ENCODE data around the gene PLXNB3. TPM values are rescaled to one million over a fixed set of nuclear protein-coding genes. Genes with fewer than 3 reads are reported as not detected.

PLXNB3 gene
- total and polyA plus RNA-seq, 2 of the 13 experiments (the other 11 are each of a cell fraction or from before 2014, with no cell fraction given) = 3.0 to 6.9 TPM

DNA sequence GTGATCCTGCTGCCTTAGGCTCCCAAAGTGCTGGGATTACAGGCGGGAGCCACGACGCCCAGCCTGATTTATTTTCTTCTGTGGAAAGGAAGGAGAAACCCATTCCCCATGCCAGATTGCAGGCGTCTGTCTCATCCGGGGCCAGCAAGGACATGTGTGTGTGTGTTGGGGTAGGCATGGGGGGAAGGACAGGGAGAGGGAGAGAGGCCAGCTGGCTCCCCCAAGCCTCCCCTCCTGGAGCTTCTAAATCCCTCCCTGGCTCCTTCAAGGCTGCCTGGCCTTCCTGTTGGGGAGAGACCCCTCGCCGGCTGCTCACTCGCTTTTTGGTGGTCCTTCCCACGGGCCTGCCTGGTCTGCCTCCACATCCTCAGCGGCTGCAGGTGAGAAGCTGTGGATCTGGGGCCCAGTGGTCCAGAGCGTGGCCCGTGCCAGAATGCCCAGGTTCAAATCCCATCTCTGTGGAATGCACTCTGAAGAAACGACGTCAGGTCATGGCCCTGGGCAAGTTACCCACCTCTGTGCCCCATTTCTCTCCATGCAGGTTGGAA, 1.3 kb upstream of the PLXNB3 start:
- CTCF ChIA-PET (ENCODE audit: low intra/inter-chr PET ratio, low total read pairs) = interaction anchor here (1.7 kb wide), 1 partner anchor 191 kb away, joined by 6 read pairs; no protein-coding TSS in a partner anchor
- no peak overlapping the region for H3K4me2 ChIP-seq (ENCODE audit: low read depth, low read length)
- POLR2A ChIA-PET = interaction anchor here (1.1 to 2.9 kb wide), 4 partner anchors 32 to 165 kb away, joined by 3 to 15 read pairs (median 5); partner anchors contain the start of gene SLC6A8
- H2AFZ ChIP-seq (ENCODE audit: low read length) = no peak overlapping the region
- no peak for FAIRE-seq
- no peaks in the 10 kb centered on the region for H3K79me2 ChIP-seq (ENCODE audit: insufficient read depth, low read length)
- no peak overlapping the region for H3K4me3 ChIP-seq (replicated peaks in 1 of 3; ENCODE audit: insufficient read depth in 1 of 3, low read depth in 2 of 3, low read length in 3 of 3)
- peaks cover 37% of the 10 kb centered on the region for H3K4me1 ChIP-seq (ENCODE audit: insufficient read depth, low read length)
- BruUV-seq (replicated peaks) = no TSS peak
- in situ Hi-C loops (cut with HindIII; ENCODE audit: extremely low pct_ligation_motif_present, low pct_unique_long_range_greater_than_20kb) = no loop called here
- intact Hi-C loops (cut with micrococcal nuclease; ENCODE audit: unreplicated experiment) = loop anchor here (10.0 kb wide), 1 partner anchor 182 kb away; the partner anchor contains the start of gene RENBP
- 100% methylated on average over 1 of the region's 14 CpGs for WGBS (ENCODE audit: low lambda C conversion rate)
- TF ChIP-seq ZNF484 (CRISPR knock-in tag; IDR thresholded peaks at IDR 0.05; ENCODE audit: borderline replicate concordance, low read depth) (no peak), MXI1 (IDR thresholded peaks at IDR 0.05; ENCODE audit: borderline replicate concordance, low read depth, low read length) (no peak), TBX2 (CRISPR knock-in tag; IDR thresholded peaks at IDR 0.05; ENCODE audit: borderline replicate concordance) (no peak), ZNF232 (CRISPR knock-in tag; IDR thresholded peaks at IDR 0.05; ENCODE audit: borderline replicate concordance) (no peak), ZBTB42 (CRISPR knock-in tag; IDR thresholded peaks at IDR 0.05) (no peak), ZNF558 (CRISPR knock-in tag; IDR thresholded peaks at IDR 0.05; ENCODE audit: borderline replicate concordance) (no peak), REL (CRISPR knock-in tag; conservative IDR thresholded peaks at IDR 0.05) (no peak), ZNF552 (CRISPR knock-in tag; IDR thresholded peaks at IDR 0.05; ENCODE audit: borderline replicate concordance) (no peak)
- no peak for ATAC-seq
- no peak for DNase-seq (ENCODE audit: low spot score)
- H3K27me3 ChIP-seq (ENCODE audit: control insufficient read depth in 1 of 2, insufficient read depth in 2 of 2, low read length in 2 of 2) = no peaks in the 10 kb centered on the region
- H3K27ac ChIP-seq (ENCODE audit: extremely low read length, insufficient read depth, low read length) = no peak overlapping the region
- no peaks in the 10 kb centered on the region for H4K20me1 ChIP-seq (ENCODE audit: insufficient read depth, low read length)
- H3K9me3 ChIP-seq (ENCODE audit: low read length) = no peaks in the 10 kb centered on the region
- H3K36me3 ChIP-seq (replicated peaks in 1 of 2; ENCODE audit: control insufficient read depth in 1 of 2, insufficient read depth in 2 of 2, low read length in 2 of 2) = no peaks in the 10 kb centered on the region
- H3K9ac ChIP-seq (ENCODE audit: insufficient read depth, low read depth, low read length) = no peak overlapping the region

All from HepG2 (cell line).